HepG2 (cell line): Measurements from ENCODE around the gene MRPL14. TPM values are rescaled to one million over a fixed set of nuclear protein-coding genes. Genes with fewer than 3 reads are reported as not detected.

Source experiments
- ATAC-seq: fragments of 200-7000 bp; cut with Tn5 transposase; 3 replicates; pipeline ENCODE4 v1.9.1; 2020; ENCODE audit warnings: mild to moderate bottlenecking, moderate library complexity
- BruUV-seq: library from RNA; stranded (reverse); fragments of 400-500 nt; replicated peaks from 2 replicates; lab custom pipeline; 2021; lab: Mats Ljungman, UMichigan
- CTCF ChIA-PET: fragments of 300-600 bp; formaldehyde crosslinking; extraction: SDS; loops from one replicate; lab custom pipeline; 2021; ENCODE audit warnings: low total read pairs, inconsistent platforms, low intra/inter-chr PET ratio; lab: Yijun Ruan, JAX
- POLR2A ChIA-PET: fragments of 350-600 bp; sonication (Branson Sonifier 250); formaldehyde crosslinking; loops from one replicate; lab custom pipeline; 2020; ENCODE audit warnings: antibody characterized with exemption, inconsistent platforms; lab: Yijun Ruan, JAX
- DNase-seq: peaks from one replicate; pipeline ENCODE4 v3.0.0-alpha.2; 2015; ENCODE audit warnings: low spot score
- FAIRE-seq: peaks from 3 replicates; lab custom pipeline; 2011; peaks lifted over from hg19 to GRCh38; lab: Jason Lieb, UNC
- H2AFZ ChIP-seq: one replicate; pipeline ENCODE4 v1.6.1; 2011; ENCODE audit warnings: low read length, inconsistent platforms
- H3K27ac ChIP-seq: fragments of 300-600 bp; 3 replicates; pipeline ENCODE4 v1.8.0; 2011; ENCODE audit warnings: mixed run types, mild to moderate bottlenecking, mixed read lengths, low read length, inconsistent platforms; ENCODE audit not compliant: insufficient read depth; ENCODE audit errors: extremely low read length
- H3K27me3 ChIP-seq, 2 experiments: fragments of 200-600 bp in 1 of 2; 2 replicates in 1 of 2; 3 replicates in 1 of 2; pipeline versions ENCODE4 v1.6.0 to v1.8.0; 2011; ENCODE audit warnings: low read length in 2 of 2, mild to moderate bottlenecking in 2 of 2, moderate library complexity in 2 of 2, inconsistent platforms in 1 of 2; ENCODE audit not compliant: insufficient read depth in 2 of 2, control insufficient read depth in 1 of 2
- H3K36me3 ChIP-seq, 2 experiments: fragments of 200-600 bp in 1 of 2; replicated peaks in 1 of 2; 2 replicates in 1 of 2; 3 replicates in 1 of 2; pipeline versions ENCODE4 v1.5.1 to v1.8.0; 2011; ENCODE audit warnings: low read length in 2 of 2, inconsistent platforms in 1 of 2; ENCODE audit not compliant: insufficient read depth in 2 of 2, control insufficient read depth in 1 of 2
- H3K4me1 ChIP-seq: 2 replicates; pipeline ENCODE4 v1.5.1; 2012; ENCODE audit warnings: low read length, inconsistent platforms; ENCODE audit not compliant: insufficient read depth
- H3K4me2 ChIP-seq: 2 replicates; pipeline ENCODE4 v1.6.0; 2011; ENCODE audit warnings: low read depth, low read length, inconsistent platforms
- H3K4me3 ChIP-seq, 3 experiments: fragments of 200-600 bp in 1 of 3; sonication (generic), shearing (Covaris generic) in 1 of 3; replicated peaks in 1 of 3; 2 replicates each; pipeline ENCODE4 v1.5.1; 2011 to 2016; ENCODE audit warnings: low read length in 3 of 3, inconsistent platforms in 2 of 3, low read depth in 2 of 3, mild to moderate bottlenecking in 2 of 3, control low read depth in 1 of 3, mixed read lengths in 1 of 3; ENCODE audit not compliant: insufficient read depth in 1 of 3
- H3K79me2 ChIP-seq: one replicate; pipeline ENCODE4 v1.6.1; 2011; ENCODE audit warnings: low read length, inconsistent platforms; ENCODE audit not compliant: insufficient read depth
- H3K9ac ChIP-seq: 2 replicates; pipeline ENCODE4 v1.6.0; 2011; ENCODE audit warnings: mild to moderate bottlenecking, low read depth, low read length, inconsistent platforms; ENCODE audit not compliant: insufficient read depth
- H3K9me3 ChIP-seq: 2 replicates; pipeline ENCODE4 v1.5.1; 2012; ENCODE audit warnings: mild to moderate bottlenecking, low read length
- H4K20me1 ChIP-seq: 2 replicates; pipeline ENCODE4 v1.6.0; 2011; ENCODE audit warnings: inconsistent platforms, mild to moderate bottlenecking, low read length, moderate library complexity; ENCODE audit not compliant: insufficient read depth
- CHD2 ChIP-seq: IDR thresholded peaks from 2 replicates; pipeline ENCODE4 v1.6.1; 2011; ENCODE audit warnings: low read depth, low read length, improper control_type of control experiment
- FOSL1 ChIP-seq: sonication (generic); formaldehyde crosslinking; IDR thresholded peaks from 2 replicates; pipeline ENCODE4 v1.9.0; 2021; ENCODE audit warnings: missing genetic modification reagents, borderline replicate concordance
- FOXK2 ChIP-seq: fragments of 450-650 bp; IDR thresholded peaks from 2 replicates; pipeline ENCODE4 v1.6.1; 2016
- PHB2 ChIP-seq: fragments of 450-650 bp; IDR thresholded peaks from 2 replicates; pipeline ENCODE4 v1.6.1; 2018; ENCODE audit not compliant: partially characterized antibody
- PLRG1 ChIP-seq: fragments of 450-650 bp; conservative IDR thresholded peaks from 2 replicates; pipeline ENCODE4 v1.6.1; 2016
- RELA ChIP-seq: sonication (generic); formaldehyde crosslinking; IDR thresholded peaks from 2 replicates; pipeline ENCODE4 v1.4.0; 2020; ENCODE audit warnings: missing genetic modification reagents
- SP4 ChIP-seq: sonication (generic); formaldehyde crosslinking; IDR thresholded peaks from 2 replicates; pipeline ENCODE4 v1.8.1; 2023; ENCODE audit warnings: mild to moderate bottlenecking, missing genetic modification reagents
- SRF ChIP-seq: IDR thresholded peaks from 2 replicates; pipeline ENCODE4 v1.6.1; 2011; ENCODE audit warnings: mild to moderate bottlenecking, low read depth, low read length, moderate library complexity
- ZFP1 ChIP-seq: IDR thresholded peaks from 2 replicates; pipeline ENCODE4 v1.6.1; 2016
- ZNF296 ChIP-seq: sonication (generic); formaldehyde crosslinking; conservative IDR thresholded peaks from 2 replicates; pipeline ENCODE4 v1.5.0; 2020; ENCODE audit warnings: mild to moderate bottlenecking, missing genetic modification reagents
- ZNF678 ChIP-seq: sonication (generic); formaldehyde crosslinking; IDR thresholded peaks from 2 replicates; pipeline ENCODE4 v1.4.0; 2020; ENCODE audit warnings: mild to moderate bottlenecking, missing genetic modification reagents
- WGBS: methylation state at CpG from one replicate; pipeline ENCODE4 v1.1.6; 2017; ENCODE audit warnings: low lambda C conversion rate; 5-methylcytosine and 5-hydroxymethylcytosine counted together
- in situ Hi-C: cut with HindIII; loops from 2 replicates; pipeline ENCODE4 v1.10.0; 2017; ENCODE audit warnings: low pct_unique_long_range_greater_than_20kb; ENCODE audit not compliant: extremely low pct_ligation_motif_present
- intact Hi-C: fragments of 100-400 bp; cut with micrococcal nuclease; formaldehyde crosslinking; loops from one replicate; pipeline ENCODE4 v1.10.0; 2022; ENCODE audit not compliant: unreplicated experiment
- polyA plus RNA-seq, 8 experiments: library from polyadenylated mRNA; depleted of rRNA in 3 of 8; stranded (reverse) in 7 of 8; unstranded in 1 of 8; fragments of >200 nt; fragmentation: Illumina TruSeq in 4 of 8; extraction: Trizol in 4 of 8; gene quantifications; 2 replicates each; pipeline versions ENCODE4 v1.2.1 to v1.2.3, GENCODE V29; 2011 to 2016; ENCODE audit warnings: low read depth in 4 of 8, missing spikeins in 1 of 8, mixed read lengths in 1 of 8; ENCODE audit not compliant: insufficient read depth in 1 of 8
- total RNA-seq, 5 experiments: library from RNA; depleted of rRNA; stranded (reverse); fragments of >200 nt; fragmentation: Illumina TruSeq; extraction: Trizol; gene quantifications; 2 replicates each; pipeline ENCODE4 v1.2.3, GENCODE V29; 2016; ENCODE audit warnings: low read depth in 1 of 5

MRPL14 gene
- total and polyA plus RNA-seq, 2 of the 13 experiments (the other 11 are each of a cell fraction or from before 2014, with no cell fraction given): 157 to 178 TPM

GRCh38 chr6:44139351-44139743 lies 12.1 kb upstream of the MRPL14 start:
- in situ Hi-C loops: no loop called here
- Histone ChIP-seq H2AFZ (no peak overlapping the region), H3K27ac (no peak overlapping the region), H3K9me3 (no peaks in the 10 kb centered on the region), H3K36me3 (peaks cover 23 to 64% of the 10 kb centered on the region in 2 experiments), H3K27me3 (no peaks in the 10 kb centered on the region), H3K4me3 (no peak overlapping the region), H3K4me1 (peaks cover 26% of the 10 kb centered on the region), H3K9ac (no peak overlapping the region), H3K4me2 (no peak overlapping the region), H3K79me2 (peaks cover under 1% of the 10 kb centered on the region), H4K20me1 (no peaks in the 10 kb centered on the region; the same call in 1 of the 2 replicates)
- no TSS peak for BruUV-seq
- WGBS: 97% methylated on average over 10 of the region's 10 CpGs
- DNase-seq (no peak), ATAC-seq (no peak), FAIRE-seq (no peak)
- ChIA-PET CTCF (no interaction called here), POLR2A (interaction anchor here (0.7 kb wide), 1 partner anchor 27 kb away, joined by 3 read pairs; no protein-coding TSS in a partner anchor)
- TF ChIP-seq RELA (CRISPR knock-in tag) (no peak), PHB2 (no peak), FOXK2 (no peak), SRF (no peak), ZNF678 (CRISPR knock-in tag) (no peak), CHD2 (no peak), ZFP1 (CRISPR knock-in tag) (no peak), FOSL1 (CRISPR knock-in tag) (no peak), SP4 (no peak)
- intact Hi-C loops: no loop called here

DNA sequence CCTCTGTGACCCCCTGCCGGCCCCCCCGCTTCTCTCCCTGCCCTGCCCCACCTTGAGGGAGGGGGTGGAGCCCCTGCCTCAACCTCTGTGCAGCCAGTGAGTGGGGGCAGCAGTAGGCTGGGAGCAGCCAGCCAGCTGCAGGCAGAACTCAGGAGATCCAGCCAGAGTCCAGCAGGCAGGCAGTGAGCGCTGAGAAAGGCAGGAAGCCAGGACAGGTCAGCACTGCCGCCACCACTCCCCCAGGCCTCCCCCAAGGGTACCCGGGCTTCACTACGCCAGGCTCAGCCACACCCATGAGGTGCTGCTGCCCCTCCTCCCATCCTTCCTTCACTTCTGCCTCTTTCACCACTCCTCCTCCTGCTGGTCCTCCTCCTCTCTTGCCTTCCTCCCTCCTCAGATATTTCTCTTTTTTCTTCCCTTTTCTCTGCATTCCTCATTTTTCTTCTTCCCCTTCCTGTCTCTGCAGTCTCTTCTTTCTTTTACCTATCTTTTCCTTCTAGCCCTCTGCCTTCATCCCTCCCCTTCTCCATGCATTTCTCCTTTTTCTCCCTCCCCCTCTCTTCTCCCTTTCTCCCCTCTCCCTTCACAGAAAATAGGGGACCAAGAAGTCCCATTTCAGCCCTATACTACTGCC lies 11.6 kb upstream of the MRPL14 start:
- ATAC-seq: no peak
- Histone ChIP-seq H3K27ac (no peak overlapping the region), H2AFZ (no peak overlapping the region), H3K9ac (no peak overlapping the region), H3K27me3 (no peaks in the 10 kb centered on the region), H3K4me1 (peaks cover 24% of the 10 kb centered on the region), H3K9me3 (no peaks in the 10 kb centered on the region), H3K36me3 (peaks cover 23 to 63% of the 10 kb centered on the region in 2 experiments), H4K20me1 (peaks cover 2% of the 10 kb centered on the region), H3K4me2 (no peak overlapping the region), H3K79me2 (peaks cover 5% of the 10 kb centered on the region), H3K4me3 (no peak overlapping the region)
- in situ Hi-C loops (no loop called here), intact Hi-C loops (no loop called here)
- no peak for DNase-seq
- FAIRE-seq: no peak
- WGBS: 88% methylated on average over 4 of the region's 6 CpGs
- TF ChIP-seq PLRG1 (0 out of 2 replicates have a peak, but pooled peaks have one; percentile 77), ZNF296 (no peak)
- BruUV-seq: no TSS peak
- ChIA-PET CTCF (no interaction called here), POLR2A (interaction anchor here (0.7 kb wide), 1 partner anchor 27 kb away, joined by 3 read pairs; no protein-coding TSS in a partner anchor)
